HepG2 (cell line): ENCODE data around the gene C1QTNF5. TPM values are rescaled to one million over a fixed set of nuclear protein-coding genes. Genes with fewer than 3 reads are reported as not detected.

Experiments used
- BCL3 ChIP-seq: sonication (generic); formaldehyde crosslinking; IDR thresholded peaks from 2 replicates; pipeline ENCODE4 v1.5.1; 2020; ENCODE audit warnings: mild to moderate bottlenecking, missing genetic modification reagents, moderate library complexity
- FOXK1 ChIP-seq: sonication (generic); formaldehyde crosslinking; IDR thresholded peaks from 2 replicates; pipeline ENCODE4 v1.4.0; 2020; ENCODE audit warnings: low read depth, missing genetic modification reagents, borderline replicate concordance
- GATAD1 ChIP-seq: IDR thresholded peaks from 2 replicates; pipeline ENCODE4 v1.6.1; 2016; ENCODE audit warnings: missing genetic modification reagents, missing compliant biosample characterization
- GPN1 ChIP-seq: sonication (generic); formaldehyde crosslinking; IDR thresholded peaks from 2 replicates; pipeline ENCODE4 v1.5.1; 2020; ENCODE audit warnings: missing genetic modification reagents, borderline replicate concordance
- HNRNPLL ChIP-seq: fragments of 200-400 bp; formaldehyde crosslinking; IDR thresholded peaks from 2 replicates; pipeline ENCODE4 v1.6.1; 2017; ENCODE audit warnings: mild to moderate bottlenecking, low read depth, low read length; ENCODE audit not compliant: poor library complexity, severe bottlenecking
- JUNB ChIP-seq: sonication (generic); formaldehyde crosslinking; IDR thresholded peaks from 2 replicates; pipeline ENCODE4 v1.8.0; 2022; ENCODE audit warnings: missing genetic modification reagents, mild to moderate bottlenecking, borderline replicate concordance
- KLF11 ChIP-seq: IDR thresholded peaks from 2 replicates; pipeline ENCODE4 v1.6.1; 2016; ENCODE audit warnings: missing compliant biosample characterization
- MAFK ChIP-seq, 2 experiments: IDR thresholded peaks in 1 of 2; conservative IDR thresholded peaks in 1 of 2; 2 replicates each; pipeline ENCODE4 v1.6.1; 2011; ENCODE audit warnings: improper control_type of control experiment in 2 of 2, low read length in 2 of 2
- NR1H2 ChIP-seq: sonication (generic); formaldehyde crosslinking; IDR thresholded peaks from 2 replicates; pipeline ENCODE4 v1.8.1; 2022; ENCODE audit warnings: low read depth, missing genetic modification reagents, borderline replicate concordance
- SNAI1 ChIP-seq: sonication (generic); formaldehyde crosslinking; IDR thresholded peaks from 2 replicates; pipeline ENCODE4 v1.5.0; 2020; ENCODE audit warnings: mild to moderate bottlenecking, missing genetic modification reagents, borderline replicate concordance
- SP5 ChIP-seq: IDR thresholded peaks from 2 replicates; pipeline ENCODE4 v1.6.1; 2016; ENCODE audit warnings: low read depth, borderline replicate concordance
- ZBTB42 ChIP-seq: sonication (generic); formaldehyde crosslinking; IDR thresholded peaks from 2 replicates; pipeline ENCODE4 v1.5.0; 2020; ENCODE audit warnings: mild to moderate bottlenecking, missing genetic modification reagents
- ZBTB46 ChIP-seq: sonication (generic); formaldehyde crosslinking; IDR thresholded peaks from 2 replicates; pipeline ENCODE4 v1.4.0; 2020; ENCODE audit warnings: mild to moderate bottlenecking, missing genetic modification reagents, borderline replicate concordance
- ZC3H13 ChIP-seq: sonication (generic); formaldehyde crosslinking; IDR thresholded peaks from 2 replicates; pipeline ENCODE4 v1.8.1; 2023; ENCODE audit warnings: mild to moderate bottlenecking, missing genetic modification reagents, moderate library complexity
- ZNF282 ChIP-seq: fragments of 450-650 bp; IDR thresholded peaks from 2 replicates; pipeline ENCODE4 v1.6.1; 2018; ENCODE audit not compliant: partially characterized antibody
- ZNF552 ChIP-seq: sonication (generic); formaldehyde crosslinking; IDR thresholded peaks from 2 replicates; pipeline ENCODE4 v1.9.0; 2022; ENCODE audit warnings: missing genetic modification reagents, mild to moderate bottlenecking, borderline replicate concordance
- ZNF580 ChIP-seq: IDR thresholded peaks from 2 replicates; pipeline ENCODE4 v1.6.1; 2016; ENCODE audit warnings: low read depth, borderline replicate concordance
- ZNF609 ChIP-seq: sonication (generic); formaldehyde crosslinking; IDR thresholded peaks from 2 replicates; pipeline ENCODE4 v1.4.0; 2020; ENCODE audit warnings: mild to moderate bottlenecking, missing genetic modification reagents, borderline replicate concordance
- polyA plus RNA-seq, 8 experiments: library from polyadenylated mRNA; depleted of rRNA in 3 of 8; stranded (reverse) in 7 of 8; unstranded in 1 of 8; fragments of >200 nt; fragmentation: Illumina TruSeq in 4 of 8; extraction: Trizol in 4 of 8; gene quantifications; 2 replicates each; pipeline versions ENCODE4 v1.2.1 to v1.2.3, GENCODE V29; 2011 to 2016; ENCODE audit warnings: low read depth in 4 of 8, missing spikeins in 1 of 8, mixed read lengths in 1 of 8; ENCODE audit not compliant: insufficient read depth in 1 of 8
- total RNA-seq, 5 experiments: library from RNA; depleted of rRNA; stranded (reverse); fragments of >200 nt; fragmentation: Illumina TruSeq; extraction: Trizol; gene quantifications; 2 replicates each; pipeline ENCODE4 v1.2.3, GENCODE V29; 2016; ENCODE audit warnings: low read depth in 1 of 5

C1QTNF5 gene
- total and polyA plus RNA-seq, 2 of the 13 experiments (the other 11 are each of a cell fraction or from before 2014, with no cell fraction given), result 0.86 to 1.2 TPM

- TF ChIP-seq ZNF609 (CRISPR knock-in tag) (peak; percentile 50; the same call in 1 of the 2 replicates), SNAI1 (CRISPR knock-in tag) (no peak), ZNF282 (no peak), ZNF552 (CRISPR knock-in tag) (no peak), BCL3 (no peak; the same call in 1 of the 2 replicates), ZBTB42 (CRISPR knock-in tag) (peak; percentile 85), NR1H2 (CRISPR knock-in tag) (no peak), KLF11 (CRISPR knock-in tag) (no peak), GPN1 (CRISPR knock-in tag) (no peak), ZBTB46 (CRISPR knock-in tag) (no peak), HNRNPLL (peak; percentile 36), FOXK1 (CRISPR knock-in tag) (0 out of 2 replicates have a peak, but pooled peaks have one; percentile 66), SP5 (CRISPR knock-in tag) (peak; percentile 55), JUNB (peak; percentile 79; the same call in 1 of the 2 replicates), ZNF580 (CRISPR knock-in tag) (peak; percentile 76; the same call in 1 of the 2 replicates), ZC3H13 (no peak), GATAD1 (CRISPR knock-in tag) (peak; percentile 65), MAFK (conservative IDR thresholded peaks at IDR 0.05 in 1 of 2, IDR thresholded peaks at IDR 0.05 in 1 of 2; ENCODE audit: low read length in 2 of 2) (peak; percentile 88 to 94)
Observed at GRCh38 chr11:119368121-119369034, 27.7 kb upstream of the C1QTNF5 start (continued).
